Neural cell (in vitro differentiated cells): Measurements from ENCODE around the gene ZNF277.

Source experiments
- CTCF ChIP-seq: fragments of 450-650 bp; IDR thresholded peaks from 2 replicates; pipeline ENCODE4 v1.5.1; 2014; ENCODE audit warnings: antibody characterized with exemption, mild to moderate bottlenecking, moderate library complexity; ENCODE audit not compliant: poor library complexity, severe bottlenecking
- RAD21 ChIP-seq: fragments of 450-650 bp; conservative IDR thresholded peaks from 2 replicates; pipeline ENCODE4 v1.6.1; 2014; ENCODE audit warnings: antibody characterized with exemption, mild to moderate bottlenecking, moderate library complexity

GRCh38 chr7:112362731-112363131, 156.2 kb downstream of the ZNF277 start:
- TF ChIP-seq RAD21 (no peak), CTCF (no peak)
